GM18502 (cell line): ENCODE results near the gene F13A1.
"Not testable (repeated sequence)": the region's sequence is repeated elsewhere in the genome, so short reads cannot be mapped to it uniquely, and the experiment has no call there.

ENCODE experiments used
- ATAC-seq: cut with Tn5 transposase; IDR thresholded peaks from one replicate; pipeline ENCODE4 v1.9.1; 2021; ENCODE audit warnings: mild to moderate bottlenecking; ENCODE audit not compliant: unreplicated experiment, poor library complexity

The F13A1 gene

GRCh38 chr6:6320901-6321300 lies 439 bp upstream of the F13A1 start:
- no peak for ATAC-seq

- no peak for ATAC-seq
Measured at GRCh38 chr6:6317825-6318733, 2.4 kb downstream of the F13A1 start.

- ATAC-seq: no peak
Measured at GRCh38 chr6:6317386-6317785, 3.1 kb downstream of the F13A1 start.

GRCh38 chr6:6315660-6316059 lies 4.8 kb downstream of the F13A1 start:
- ATAC-seq: no peak

GRCh38 chr6:6314596-6314995 lies 5.9 kb downstream of the F13A1 start:
- no peak for ATAC-seq

GRCh38 chr6:6312901-6313441 lies 7.5 kb downstream of the F13A1 start:
- ATAC-seq: no peak

GRCh38 chr6:6305575-6305974 lies 14.9 kb downstream of the F13A1 start:
- no peak for ATAC-seq

GRCh38 chr6:6300383-6300782 lies 20.1 kb downstream of the F13A1 start:
- ATAC-seq: not testable (repeated sequence)

- no peak for ATAC-seq
Measured at GRCh38 chr6:6293317-6293716, 27.1 kb downstream of the F13A1 start.

- peak; percentile 46 for ATAC-seq
Measured at GRCh38 chr6:6287415-6287814, 33.0 kb downstream of the F13A1 start.

GRCh38 chr6:6285679-6286078 lies 34.8 kb downstream of the F13A1 start:
- ATAC-seq: no peak

GRCh38 chr6:6284221-6284966 lies 36.1 kb downstream of the F13A1 start:
- no peak for ATAC-seq

- ATAC-seq: no peak
Measured at GRCh38 chr6:6283746-6284145, 36.7 kb downstream of the F13A1 start.

GRCh38 chr6:6282716-6283115 lies 37.7 kb downstream of the F13A1 start:
- no peak for ATAC-seq

- ATAC-seq: no peak
Measured at GRCh38 chr6:6277413-6277812, 43.0 kb downstream of the F13A1 start.

- no peak for ATAC-seq
Measured at GRCh38 chr6:6270948-6271535, 49.4 kb downstream of the F13A1 start.

- ATAC-seq: no peak
Measured at GRCh38 chr6:6260196-6260722, 60.2 kb downstream of the F13A1 start.

GRCh38 chr6:6256886-6257285 lies 63.6 kb downstream of the F13A1 start:
- ATAC-seq: no peak

GRCh38 chr6:6256259-6256658 lies 64.2 kb downstream of the F13A1 start:
- ATAC-seq: no peak

GRCh38 chr6:6251555-6252280 lies 68.7 kb downstream of the F13A1 start:
- no peak for ATAC-seq
